ENCODE measurements around the gene PLEKHG2.

DNA sequence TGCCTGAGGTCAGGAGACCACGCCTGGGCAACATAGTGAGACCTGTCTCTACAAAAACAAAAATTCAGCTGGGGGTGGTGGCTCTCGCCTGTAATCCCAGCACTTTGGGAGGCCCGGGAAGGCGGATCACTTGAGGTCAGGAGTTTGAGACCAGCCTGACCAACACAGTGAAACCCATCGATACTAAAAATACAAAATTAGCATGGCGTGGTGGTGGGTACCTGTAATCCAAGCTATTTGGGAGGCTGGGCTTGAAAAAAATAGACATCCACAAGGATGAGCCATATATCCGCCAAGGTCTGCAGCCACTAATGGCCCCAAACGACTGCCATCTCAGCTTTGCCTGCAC, 20.2 kb downstream of the PLEKHG2 start:
- TF ChIP-seq ZNF274 (IDR thresholded peaks at IDR 0.05; ENCODE audit: low read depth, low read length) (no peak), SUZ12 (IDR thresholded peaks at IDR 0.05; ENCODE audit: extremely low read depth, insufficient read depth, insufficient read length) (no peak), YY1 (IDR thresholded peaks at IDR 0.05; ENCODE audit: insufficient read depth, insufficient read length) (no peak)
